HEK293 (cell line): ENCODE data around the gene VEPH1.

Experiments used
- CTCF ChIA-PET: fragments of 350-600 bp; formaldehyde crosslinking; extraction: SDS; loops from one replicate; lab custom pipeline; 2021; ENCODE audit warnings: antibody characterized with exemption; lab: Yijun Ruan, JAX
- POLR2A ChIA-PET: fragments of 300-600 bp; formaldehyde crosslinking; extraction: SDS; loops from one replicate; lab custom pipeline; 2020; ENCODE audit warnings: antibody characterized with exemption, inconsistent platforms; lab: Yijun Ruan, JAX
- H3K27ac ChIP-seq: fragments of 200-500 bp; sonication (Bioruptor generic); 2 replicates; pipeline ENCODE4 v1.5.1; 2014; ENCODE audit warnings: low read depth, low read length, control low read depth, inconsistent platforms; ENCODE audit errors: extremely low read depth
- H3K36me3 ChIP-seq, 2 experiments: fragments of 200-500 bp in 1 of 2; sonication (Bioruptor generic) in 1 of 2; 1 replicate in 1 of 2; 2 replicates in 1 of 2; pipeline ENCODE4 v1.5.1; 2014 to 2017; ENCODE audit warnings: inconsistent platforms in 2 of 2, low read length in 2 of 2; ENCODE audit not compliant: control insufficient read depth in 2 of 2, insufficient read depth in 1 of 2
- H3K4me1 ChIP-seq: fragments of 200-500 bp; sonication (Bioruptor generic); 2 replicates; pipeline ENCODE4 v1.5.1; 2014; ENCODE audit warnings: mild to moderate bottlenecking, low read length, inconsistent platforms; ENCODE audit not compliant: control insufficient read depth, insufficient read depth
- H3K4me3 ChIP-seq: 2 replicates; pipeline ENCODE4 v1.5.1; 2011; ENCODE audit warnings: low read depth, mild to moderate bottlenecking, control low read depth, low read length, moderate library complexity
- H3K9me3 ChIP-seq: fragments of 200-500 bp; sonication (Bioruptor generic); 2 replicates; pipeline ENCODE4 v1.5.1; 2014; ENCODE audit warnings: low read depth, low read length, inconsistent platforms; ENCODE audit not compliant: control insufficient read depth, insufficient read depth
- HOXA7 ChIP-seq: sonication (generic); formaldehyde crosslinking; IDR thresholded peaks from 2 replicates; pipeline ENCODE4 v1.8.1; 2022; ENCODE audit warnings: missing genetic modification reagents, borderline replicate concordance
- IKZF3 ChIP-seq: fragments of 450-650 bp; IDR thresholded peaks from 2 replicates; pipeline ENCODE4 v1.5.0; 2018; ENCODE audit warnings: missing biosample characterization, mild to moderate bottlenecking, missing genetic modification characterization, moderate library complexity
- KLF10 ChIP-seq: fragments of 450-650 bp; IDR thresholded peaks from 2 replicates; pipeline ENCODE4 v1.5.1; 2018; ENCODE audit warnings: missing biosample characterization, mild to moderate bottlenecking, missing genetic modification characterization
- PRDM10 ChIP-seq: fragments of 450-650 bp; formaldehyde crosslinking; IDR thresholded peaks from 2 replicates; pipeline ENCODE4 v1.5.1; 2016; ENCODE audit warnings: missing biosample characterization, missing genetic modification characterization
- REPIN1 ChIP-seq: fragments of 450-650 bp; formaldehyde crosslinking; IDR thresholded peaks from 2 replicates; pipeline ENCODE4 v1.5.1; 2017; ENCODE audit warnings: missing biosample characterization, missing genetic modification characterization, low read depth
- SP7 ChIP-seq: fragments of 450-650 bp; formaldehyde crosslinking; IDR thresholded peaks from 2 replicates; pipeline ENCODE4 v1.5.1; 2016; ENCODE audit warnings: missing biosample characterization, missing genetic modification characterization
- TRIM28 ChIP-seq: IDR thresholded peaks from 2 replicates; pipeline ENCODE4 v1.6.1; 2011; ENCODE audit warnings: low read length, control low read depth, borderline replicate concordance
- ZNF132 ChIP-seq: fragments of 450-650 bp; formaldehyde crosslinking; IDR thresholded peaks from 2 replicates; pipeline ENCODE4 v1.5.1; 2017; ENCODE audit warnings: missing biosample characterization, missing genetic modification characterization, borderline replicate concordance
- ZNF354C ChIP-seq: fragments of 450-650 bp; formaldehyde crosslinking; IDR thresholded peaks from 2 replicates; pipeline ENCODE4 v1.5.1; 2016; ENCODE audit warnings: missing biosample characterization, missing genetic modification characterization, low read depth, borderline replicate concordance
- ZNF362 ChIP-seq: fragments of 450-650 bp; formaldehyde crosslinking; IDR thresholded peaks from 2 replicates; pipeline ENCODE4 v1.5.1; 2016; ENCODE audit warnings: missing biosample characterization, missing genetic modification characterization
- ZNF473 ChIP-seq: fragments of 450-650 bp; formaldehyde crosslinking; IDR thresholded peaks from 2 replicates; pipeline ENCODE4 v1.5.1; 2017; ENCODE audit warnings: missing biosample characterization, missing genetic modification characterization
- ZNF513 ChIP-seq: fragments of 450-650 bp; IDR thresholded peaks from 2 replicates; pipeline ENCODE4 v1.5.1; 2018; ENCODE audit warnings: missing biosample characterization, missing genetic modification characterization
- ZNF624 ChIP-seq: fragments of 450-650 bp; formaldehyde crosslinking; IDR thresholded peaks from 2 replicates; pipeline ENCODE4 v1.5.1; 2017; ENCODE audit warnings: missing biosample characterization, missing genetic modification characterization
- ZSCAN18 ChIP-seq: fragments of 450-650 bp; formaldehyde crosslinking; IDR thresholded peaks from 2 replicates; pipeline ENCODE4 v1.5.1; 2016; ENCODE audit warnings: missing biosample characterization, missing genetic modification characterization
- ZSCAN30 ChIP-seq: fragments of 450-650 bp; IDR thresholded peaks from 2 replicates; pipeline ENCODE4 v1.5.1; 2018; ENCODE audit warnings: missing biosample characterization, mild to moderate bottlenecking, missing genetic modification characterization, moderate library complexity

Gene VEPH1

GRCh38 chr3:157408499-157409149 is 94.6 kb downstream of the VEPH1 start (continued):
- no peak for TF ChIP-seq PRDM10 (tag by site-specific recombination)
- TF ChIP-seq ZSCAN18: no peak
- no peak for TF ChIP-seq ZSCAN30 (tag by site-specific recombination)

GRCh38 chr3:157407769-157408168 is 95.4 kb downstream of the VEPH1 start:
- TF ChIP-seq ZNF624 (tag by site-specific recombination) (no peak), KLF10 (tag by site-specific recombination) (no peak), ZNF473 (no peak), IKZF3 (tag by site-specific recombination) (no peak), ZNF132 (no peak), TRIM28 (no peak), HOXA7 (CRISPR knock-in tag) (no peak)
- no peaks in the 10 kb centered on the region for H3K36me3 ChIP-seq
- no peaks in the 10 kb centered on the region for H3K4me1 ChIP-seq
- H3K4me3 ChIP-seq: no peak overlapping the region
- CTCF ChIA-PET: no interaction called here
- H3K9me3 ChIP-seq: no peaks in the 10 kb centered on the region
- H3K27ac ChIP-seq: no peak overlapping the region
- POLR2A ChIA-PET: no interaction called here

- CTCF ChIA-PET: no interaction called here
- H3K36me3 ChIP-seq: no peaks in the 10 kb centered on the region
- no peaks in the 10 kb centered on the region for H3K4me1 ChIP-seq
- H3K27ac ChIP-seq: no peak overlapping the region
- H3K9me3 ChIP-seq: no peaks in the 10 kb centered on the region
- H3K4me3 ChIP-seq: no peak overlapping the region
- TF ChIP-seq ZNF362 (tag by site-specific recombination): no peak
- TF ChIP-seq ZNF513: no peak
- TF ChIP-seq REPIN1 (tag by site-specific recombination): no peak
- TF ChIP-seq ZNF354C: no peak
- no peak for TF ChIP-seq SP7 (tag by site-specific recombination)
- POLR2A ChIA-PET: no interaction called here
Observed at GRCh38 chr3:157406394-157406793, 96.8 kb downstream of the VEPH1 start.
